ENCODE results near the gene FAM168B. TPM values are rescaled to one million over a fixed set of nuclear protein-coding genes. Genes with fewer than 3 reads are reported as not detected.

Gene FAM168B
- total and polyA plus RNA-seq, 10 of the 15 experiments (the other 5 are each of a cell fraction or from before 2014, with no cell fraction given) = 3.5 to 77.3 (median 45.9) TPM

- TF ChIP-seq IRF4 (IDR thresholded peaks at IDR 0.05; ENCODE audit: low read depth, low read length) = no peak
- no peak for TF ChIP-seq POLR2A (IDR thresholded peaks at IDR 0.05; ENCODE audit: low read depth, low read length)
Measured at GRCh38 chr2:131040661-131041401, 52.4 kb downstream of the FAM168B start (continued).

- SMC1A ChIA-PET (ENCODE audit: uncharacterized antibody, unreplicated experiment) = no interaction called here
- RAD21 ChIA-PET (ENCODE audit: unreplicated experiment) = no interaction called here
- no peaks in the 10 kb centered on the region for H3K36me3 ChIP-seq (ENCODE audit: control insufficient read depth in 2 of 2, insufficient read depth in 2 of 2, low read length in 1 of 2)
- H3K27me3 ChIP-seq (replicated peaks in 1 of 2; ENCODE audit: control insufficient read depth in 2 of 2, insufficient read depth in 2 of 2, low read length in 1 of 2) = peaks cover 2% of the 10 kb centered on the region in 2 experiments; a peak in 1 of 4 replicates
- H3K9me3 ChIP-seq (replicated peaks; ENCODE audit: control insufficient read depth, insufficient read depth, low read length) = no peaks in the 10 kb centered on the region
- WGBS (ENCODE audit: insufficient coverage, insufficient replicate concordance, low lambda C conversion rate, missing lambda C conversion rate) = 78% methylated on average over 66 of the region's 75 CpGs
- ATAC-seq = no peak
- no peaks in the 10 kb centered on the region for H3K4me1 ChIP-seq (ENCODE audit: control insufficient read depth, insufficient read depth, low read length)
- intact Hi-C loops (cut with micrococcal nuclease; ENCODE audit: unreplicated experiment) = no loop called here
- BruUV-seq (replicated peaks) = no TSS peak
- in situ Hi-C loops (cut with MboI) = no loop called here
- H4K20me1 ChIP-seq (ENCODE audit: control insufficient read depth, insufficient read depth) = no peaks in the 10 kb centered on the region; the same call in 1 of the 2 replicates
- DNase-seq (ENCODE audit: low read depth, low spot score) = no peak
- FAIRE-seq = no peak
- H2AFZ ChIP-seq (ENCODE audit: control insufficient read depth, low read depth, low read length) = no peak overlapping the region
- no peak for TF ChIP-seq ETV6 (conservative IDR thresholded peaks at IDR 0.05 in 1 of 2, IDR thresholded peaks at IDR 0.05 in 1 of 2; ENCODE audit: borderline replicate concordance in 1 of 2, low read depth in 1 of 2)
- TF ChIP-seq KLF5 (IDR thresholded peaks at IDR 0.05; ENCODE audit: partially characterized antibody) = no peak
- TF ChIP-seq MAX (IDR thresholded peaks at IDR 0.05; ENCODE audit: low read depth, low read length) = no peak
- no peak for TF ChIP-seq NR2C1 (IDR thresholded peaks at IDR 0.05)
- TF ChIP-seq ELK1 (IDR thresholded peaks at IDR 0.05; ENCODE audit: low read depth, low read length) = no peak
- TF ChIP-seq RELA (IDR thresholded peaks at IDR 0.05; ENCODE audit: borderline replicate concordance, partially characterized antibody) = no peak
- no peak for TF ChIP-seq EZH2 (IDR thresholded peaks at IDR 0.05; ENCODE audit: borderline replicate concordance, control insufficient read depth, low read depth, low read length)
- TF ChIP-seq E4F1 (IDR thresholded peaks at IDR 0.05; ENCODE audit: borderline replicate concordance, partially characterized antibody) = no peak
- TF ChIP-seq MYC (IDR thresholded peaks at IDR 0.05; ENCODE audit: insufficient read depth, insufficient read length, insufficient replicate concordance, low read length, severe bottlenecking) = no peak
- no peak overlapping the region for H3K4me2 ChIP-seq (ENCODE audit: control insufficient read depth, insufficient read depth)
- H3K9ac ChIP-seq (ENCODE audit: control insufficient read depth, insufficient read depth, low read length) = no peak overlapping the region
- no peak overlapping the region for H3K27ac ChIP-seq (ENCODE audit: control insufficient read depth, insufficient read depth)
- CTCF ChIA-PET = no interaction called here
- no peaks in the 10 kb centered on the region for H3K79me2 ChIP-seq (ENCODE audit: control insufficient read depth, insufficient read depth, low read length)
- H3K4me3 ChIP-seq = no peak overlapping the region
- POLR2A ChIA-PET = interaction anchor here (0.6 kb wide), 1 partner anchor 11 kb away, joined by 3 read pairs; no protein-coding TSS in a partner anchor
Measured at GRCh38 chr2:131039908-131040660, 53.2 kb downstream of the FAM168B start.
